Tibial nerve (tissue), 4 donors: ENCODE results near the gene PSG2. TPM values are rescaled to one million over a fixed set of nuclear protein-coding genes. Genes with fewer than 3 reads are reported as not detected.
"Not testable (repeated sequence)": the region's sequence is repeated elsewhere in the genome, so short reads cannot be mapped to it uniquely, and the experiment has no call there.

Experiments used
- DNase-seq, 2 donors: peaks; one replicate each; pipeline ENCODE4 v3.0.0-alpha.2; 2019; ENCODE audit warnings: low spot score in 2 of 2
- H3K27ac ChIP-seq, 4 donors: fragments of 200-600 bp; sonication (generic) in 3 of 4; one replicate each; pipeline ENCODE4 v1.5.1; 2017 to 2019; ENCODE audit warnings: mild to moderate bottlenecking in 1 of 4
- H3K27me3 ChIP-seq, 2 donors: fragments of 200-600 bp; sonication (generic) in 1 of 2; one replicate each; pipeline versions ENCODE4 v1.5.1 to v1.6.0; 2017 to 2019
- H3K36me3 ChIP-seq, 3 donors: fragments of 200-600 bp; sonication (generic); one replicate each; pipeline ENCODE4 v1.5.1; 2018 to 2019
- H3K4me1 ChIP-seq, 4 donors: fragments of 200-600 bp; sonication (generic) in 3 of 4; one replicate each; pipeline ENCODE4 v1.5.1; 2017 to 2019
- H3K4me3 ChIP-seq, 4 donors: fragments of 200-600 bp; sonication (generic) in 3 of 4; one replicate each; pipeline ENCODE4 v1.5.1; 2017 to 2019; ENCODE audit warnings: mild to moderate bottlenecking in 1 of 4, moderate library complexity in 1 of 4
- H3K9me3 ChIP-seq, 4 donors: fragments of 200-600 bp; sonication (generic) in 3 of 4; one replicate each; pipeline ENCODE4 v1.5.1; 2017 to 2019
- CTCF ChIP-seq, 5 experiments: fragments of 200-600 bp in 3 of 5; fragments of 450-650 bp in 2 of 5; sonication (generic) in 3 of 5; IDR thresholded peaks; one replicate each; pipeline ENCODE4 v1.5.1; 2016 to 2019; ENCODE audit warnings: antibody characterized with exemption in 5 of 5, mild to moderate bottlenecking in 3 of 5, moderate library complexity in 2 of 5
- EP300 ChIP-seq, 2 donors: sonication (generic); formaldehyde crosslinking; IDR thresholded peaks; one replicate each; pipeline ENCODE4 v1.6.1; 2017; ENCODE audit warnings: antibody characterized with exemption in 2 of 2, mild to moderate bottlenecking in 1 of 2
- POLR2A ChIP-seq, 2 donors: fragments of 450-650 bp; IDR thresholded peaks; one replicate each; pipeline ENCODE4 v1.6.1; 2017; ENCODE audit warnings: antibody characterized with exemption in 2 of 2, mild to moderate bottlenecking in 2 of 2, moderate library complexity in 2 of 2
- WGBS, 2 donors: methylation state at CpG; one replicate each; pipeline ENCODE4 v1.1.5; 2018; 5-methylcytosine and 5-hydroxymethylcytosine counted together
- total RNA-seq, 4 donors: library from RNA; depleted of rRNA; stranded (reverse); fragments of >200 nt; gene quantifications; one replicate each; pipeline ENCODE4 v1.1.0, GENCODE V29; 2016

The PSG2 gene
- not detected for total RNA-seq

- 53 to 63% methylated on average over 2 of the region's 2 CpGs for WGBS, 2 donors
- H3K4me1 ChIP-seq, H3K27ac ChIP-seq, H3K36me3 ChIP-seq, H3K4me3 ChIP-seq, H3K9me3 ChIP-seq, H3K27me3 ChIP-seq, DNase-seq: not testable (repeated sequence)
Measured at GRCh38 chr19:43082601-43083000, at the start of gene PSG2. TSS of gene PSG2 (minus strand) at chr19:43082701. CDS start at chr19:43082569, 132 bp downstream.

DNA sequence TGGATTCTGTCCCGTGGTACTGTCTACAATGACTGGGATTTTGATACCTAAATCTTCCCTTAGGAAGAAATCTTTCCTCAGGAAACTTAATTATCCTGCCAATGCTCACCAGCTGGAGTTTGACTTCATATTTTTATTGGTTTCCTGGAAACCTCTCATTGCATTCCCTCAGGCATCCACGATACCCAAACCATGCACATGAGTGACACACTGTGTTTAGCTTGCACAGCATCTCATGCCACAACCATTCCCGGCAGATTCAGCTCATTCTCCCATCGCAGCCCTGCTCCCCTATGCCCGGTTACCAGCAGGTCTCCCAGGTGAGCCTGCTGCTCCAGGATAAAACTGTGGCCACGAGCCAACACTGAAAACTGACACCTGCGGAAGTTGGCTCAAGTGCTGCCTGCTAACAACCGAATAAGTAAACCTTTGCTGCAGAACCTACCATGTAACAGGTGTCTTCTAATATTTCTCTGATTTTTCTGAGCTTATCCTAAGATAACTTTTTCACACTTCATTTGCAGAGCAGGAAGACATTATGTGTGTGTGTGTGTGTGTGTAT, 48.9 kb upstream of the PSG2 start:
- DNase-seq, H3K27ac ChIP-seq, H3K4me1 ChIP-seq, H3K9me3 ChIP-seq, H3K27me3 ChIP-seq, H3K36me3 ChIP-seq, H3K4me3 ChIP-seq: not testable (repeated sequence)
- WGBS, 2 donors: 75% methylated on average over 8 of the region's 8 CpGs

GRCh38 chr19:43129197-43129596, 46.7 kb upstream of the PSG2 start:
- not testable (repeated sequence) for H3K36me3 ChIP-seq

GRCh38 chr19:43127336-43127735, 44.8 kb upstream of the PSG2 start:
- 63% methylated on average over 3 of the region's 3 CpGs for WGBS, 2 donors
- not testable (repeated sequence) for H3K27ac ChIP-seq

More at GRCh38 chr19:43129197-43129596, 46.7 kb upstream of the PSG2 start:
- not testable (repeated sequence) for H3K27ac ChIP-seq, H3K27me3 ChIP-seq, H3K4me3 ChIP-seq, H3K4me1 ChIP-seq, DNase-seq, H3K9me3 ChIP-seq
- WGBS, 2 donors: 85% methylated on average over 7 of the region's 7 CpGs

GRCh38 chr19:43126720-43127119, 44.2 kb upstream of the PSG2 start:
- Histone ChIP-seq H3K4me1 (no peaks in the 10 kb centered on the region), H3K9me3 (no peaks in the 10 kb centered on the region), H3K4me3 (no peak overlapping the region), H3K27me3 (no peaks in the 10 kb centered on the region), H3K27ac (no peak overlapping the region), H3K36me3 (no peaks in the 10 kb centered on the region)
- WGBS, 2 donors: 68 to 74% methylated on average over 4 of the region's 4 CpGs
- DNase-seq: no peak
- TF ChIP-seq POLR2A (IDR thresholded peaks at IDR 0.05) (no peak), EP300 (IDR thresholded peaks at IDR 0.05) (no peak), CTCF (IDR thresholded peaks at IDR 0.05) (no peak)

More at GRCh38 chr19:43127336-43127735, 44.8 kb upstream of the PSG2 start:
- H3K4me1 ChIP-seq, H3K27me3 ChIP-seq, H3K4me3 ChIP-seq, H3K36me3 ChIP-seq, DNase-seq, H3K9me3 ChIP-seq: not testable (repeated sequence)

DNA sequence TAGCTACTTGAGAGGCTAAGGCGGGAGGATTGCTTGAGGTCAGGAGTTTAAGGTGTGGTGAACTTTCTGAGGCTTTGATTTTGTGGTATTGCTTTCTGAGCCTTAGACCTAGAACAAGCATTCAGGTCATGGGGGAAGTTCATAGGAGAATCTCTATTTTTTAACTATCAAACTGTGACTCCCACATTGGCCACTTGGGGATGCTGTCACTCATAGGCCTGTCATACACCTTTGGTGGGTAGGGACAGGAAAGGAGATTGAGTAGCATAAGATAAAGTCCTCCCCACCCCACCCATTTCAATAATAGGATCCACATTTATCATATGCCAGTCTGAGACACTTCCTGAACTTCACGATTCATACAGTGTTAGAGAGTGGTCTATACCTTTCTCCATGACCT, 41.9 kb upstream of the PSG2 start:
- Histone ChIP-seq H3K27me3 (no peaks in the 10 kb centered on the region), H3K36me3 (no peaks in the 10 kb centered on the region), H3K9me3 (no peaks in the 10 kb centered on the region), H3K27ac (no peak overlapping the region), H3K4me3 (no peak overlapping the region), H3K4me1 (no peaks in the 10 kb centered on the region)
- no peak for DNase-seq
- WGBS, 2 donors: 58 to 69% methylated on average over 2 of the region's 2 CpGs
- TF ChIP-seq POLR2A (IDR thresholded peaks at IDR 0.05) (no peak), EP300 (IDR thresholded peaks at IDR 0.05) (no peak), CTCF (IDR thresholded peaks at IDR 0.05) (no peak)

DNA sequence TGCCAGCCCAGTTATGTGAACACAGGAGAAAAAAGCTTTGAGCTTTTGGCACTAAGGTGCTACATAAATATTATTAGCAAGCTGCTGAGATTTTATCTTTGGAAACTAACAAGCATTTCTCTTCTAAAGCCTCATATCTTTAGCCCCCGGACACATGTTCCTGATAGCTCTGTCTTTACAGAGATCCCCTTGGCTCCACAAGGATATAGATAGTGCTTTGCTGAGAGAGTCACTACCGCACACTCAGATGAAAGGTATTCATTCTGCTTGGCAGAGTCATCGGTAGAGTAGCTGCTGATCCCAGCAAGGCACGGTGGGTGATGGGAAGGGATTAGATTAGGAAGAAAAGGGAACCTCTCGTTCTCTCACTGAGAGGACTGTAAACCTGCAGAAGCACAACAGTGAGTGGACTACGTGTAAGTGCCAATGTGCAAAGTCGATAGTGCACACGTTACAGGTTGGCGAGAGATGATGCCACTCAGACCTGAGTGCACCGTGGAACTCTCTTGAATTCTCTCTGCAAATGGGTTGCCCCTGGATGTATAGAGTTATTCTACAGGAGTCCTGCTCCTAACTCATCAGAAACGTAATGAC, 38.0 kb upstream of the PSG2 start:
- H3K27ac ChIP-seq, DNase-seq: not testable (repeated sequence)
- WGBS, 2 donors: 71 to 84% methylated on average over 11 of the region's 11 CpGs

DNA sequence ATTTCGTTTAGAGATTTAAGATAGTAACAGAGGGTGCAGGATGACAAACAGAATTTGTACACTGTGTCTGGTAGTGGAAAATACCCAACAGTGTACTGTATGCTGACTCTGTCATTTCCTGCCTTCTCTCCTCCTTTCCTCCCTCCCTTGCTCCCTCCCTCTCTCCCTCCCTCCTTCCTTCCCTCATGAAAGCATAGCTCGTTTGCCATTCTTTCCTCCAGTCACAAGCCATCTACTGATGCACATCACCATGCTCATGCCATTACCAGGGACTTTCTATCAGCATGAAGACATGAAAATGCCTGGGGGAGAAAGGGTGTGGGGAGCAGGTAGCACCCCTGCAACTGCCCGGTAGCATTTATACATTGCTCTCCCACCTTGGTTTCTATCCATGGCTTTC, 37.0 kb upstream of the PSG2 start:
- H3K27ac ChIP-seq, H3K9me3 ChIP-seq, H3K27me3 ChIP-seq, H3K4me1 ChIP-seq, H3K4me3 ChIP-seq, DNase-seq, H3K36me3 ChIP-seq: not testable (repeated sequence)
- 65% methylated on average over 3 of the region's 3 CpGs for WGBS, 2 donors

More for the DNA sequence above, 38.0 kb upstream of the PSG2 start:
- not testable (repeated sequence) for H3K9me3 ChIP-seq, H3K4me1 ChIP-seq, H3K4me3 ChIP-seq, H3K36me3 ChIP-seq, H3K27me3 ChIP-seq

DNA sequence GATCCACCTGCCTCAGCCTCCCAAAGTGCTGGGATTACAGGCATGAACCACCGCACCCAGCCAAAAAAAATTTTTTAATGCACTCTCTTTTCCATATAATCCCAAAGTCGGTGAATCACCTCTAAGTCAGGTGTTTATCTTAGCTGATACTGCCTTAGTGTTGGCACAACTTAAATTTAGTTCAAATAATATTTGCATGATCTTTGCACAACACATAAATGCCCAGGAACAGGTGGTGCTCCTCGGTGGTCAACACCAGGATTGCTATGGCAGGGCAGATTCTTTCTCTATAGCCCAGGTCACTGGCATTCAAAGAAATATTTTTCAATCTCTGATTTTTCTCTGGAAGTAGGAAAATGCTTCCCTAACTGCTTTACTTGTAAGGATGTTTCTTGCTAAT, 33.9 kb upstream of the PSG2 start:
- H3K4me3 ChIP-seq, H3K27ac ChIP-seq, DNase-seq, H3K36me3 ChIP-seq, H3K4me1 ChIP-seq, H3K27me3 ChIP-seq, H3K9me3 ChIP-seq: not testable (repeated sequence)
- 75 to 79% methylated on average over 3 of the region's 3 CpGs for WGBS, 2 donors

DNA sequence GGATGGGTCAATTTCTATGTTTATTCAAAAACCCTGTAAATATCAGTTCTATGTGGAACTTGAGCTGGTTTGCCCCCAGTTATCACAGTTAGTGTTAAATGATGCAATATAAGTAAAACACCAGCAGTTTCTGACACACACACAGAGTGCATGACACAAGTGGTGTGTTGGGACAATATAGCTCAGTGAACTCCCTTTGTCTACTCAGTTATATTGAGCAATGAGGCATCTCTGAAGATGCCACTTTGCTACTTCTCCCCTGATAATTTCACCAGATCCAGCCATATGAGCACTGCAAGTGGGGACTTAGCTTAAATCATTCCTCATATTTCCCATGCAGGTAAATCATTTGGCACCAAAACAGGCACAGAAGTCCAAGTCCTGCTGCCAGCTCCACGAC, 33.0 kb upstream of the PSG2 start:
- not testable (repeated sequence) for H3K4me1 ChIP-seq, H3K27me3 ChIP-seq, H3K4me3 ChIP-seq, H3K36me3 ChIP-seq, DNase-seq, H3K9me3 ChIP-seq, H3K27ac ChIP-seq
- WGBS, 2 donors: 21 to 25% methylated on average over 1 of the region's 1 CpG

GRCh38 chr19:43115064-43115463, 32.6 kb upstream of the PSG2 start:
- H3K27ac ChIP-seq, H3K9me3 ChIP-seq, H3K4me1 ChIP-seq, H3K27me3 ChIP-seq, H3K36me3 ChIP-seq, DNase-seq, H3K4me3 ChIP-seq: not testable (repeated sequence)

- H3K27me3 ChIP-seq, H3K27ac ChIP-seq, H3K36me3 ChIP-seq, H3K9me3 ChIP-seq, H3K4me1 ChIP-seq, DNase-seq, H3K4me3 ChIP-seq: not testable (repeated sequence)
- 71 to 75% methylated on average over 2 of the region's 2 CpGs for whole genome bisulfite sequencing, 2 donors
Measured at GRCh38 chr19:43114626-43115025, 32.1 kb upstream of the PSG2 start.
